OCI-M1 (cell line): ENCODE measurements around the gene MTHFD1L.
"Not testable (repeated sequence)": the region's sequence is repeated elsewhere in the genome, so short reads cannot be mapped to it uniquely, and the experiment has no call there.

Experiments
- DNase-seq: peaks from one replicate; lab custom pipeline; 2025; lab: John Stamatoyannopoulos, UW

The MTHFD1L gene

DNA sequence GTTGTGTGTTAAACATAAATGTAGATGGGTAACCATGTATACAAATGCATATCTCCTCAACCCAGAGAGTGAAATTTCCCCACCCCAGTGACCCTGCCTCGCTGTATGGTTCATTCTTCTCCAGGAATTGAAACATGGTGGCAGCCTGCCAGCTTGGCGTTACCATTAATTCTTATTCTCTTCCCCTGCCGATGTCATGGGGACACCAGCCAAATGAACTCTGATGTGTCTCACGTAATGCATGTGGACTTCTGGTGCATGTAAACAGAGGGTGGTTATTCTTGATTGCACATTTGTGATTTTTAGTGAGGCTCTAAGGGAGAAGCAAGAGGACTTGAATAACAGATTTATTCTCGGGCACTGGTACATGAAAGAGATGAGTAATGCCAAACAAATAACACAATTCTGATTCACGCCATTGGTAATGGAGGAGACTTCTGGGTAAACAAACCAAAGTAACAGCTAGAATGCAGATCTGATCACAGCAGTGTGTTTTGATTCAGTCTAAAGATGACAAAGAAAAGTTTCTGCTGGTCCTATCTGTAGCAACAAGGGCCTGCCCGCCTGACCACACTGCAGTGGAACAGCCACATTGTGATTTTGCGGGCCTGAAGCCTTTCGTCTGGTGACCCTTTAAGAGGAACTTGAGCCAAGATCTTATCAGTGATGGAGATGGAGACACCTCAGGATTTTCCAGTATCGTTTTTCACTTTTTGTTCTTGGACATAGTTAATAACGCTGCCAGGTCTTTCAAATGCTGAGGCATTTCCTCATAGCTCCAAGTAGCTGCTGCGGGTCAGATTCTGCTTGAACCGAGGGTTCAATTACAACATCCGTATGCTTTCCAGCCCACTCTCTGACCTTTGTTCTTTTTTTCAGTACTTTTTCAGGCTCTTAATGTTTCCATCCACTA is 202.4 kb downstream of the MTHFD1L start:
- no peak for DNase-seq

DNA sequence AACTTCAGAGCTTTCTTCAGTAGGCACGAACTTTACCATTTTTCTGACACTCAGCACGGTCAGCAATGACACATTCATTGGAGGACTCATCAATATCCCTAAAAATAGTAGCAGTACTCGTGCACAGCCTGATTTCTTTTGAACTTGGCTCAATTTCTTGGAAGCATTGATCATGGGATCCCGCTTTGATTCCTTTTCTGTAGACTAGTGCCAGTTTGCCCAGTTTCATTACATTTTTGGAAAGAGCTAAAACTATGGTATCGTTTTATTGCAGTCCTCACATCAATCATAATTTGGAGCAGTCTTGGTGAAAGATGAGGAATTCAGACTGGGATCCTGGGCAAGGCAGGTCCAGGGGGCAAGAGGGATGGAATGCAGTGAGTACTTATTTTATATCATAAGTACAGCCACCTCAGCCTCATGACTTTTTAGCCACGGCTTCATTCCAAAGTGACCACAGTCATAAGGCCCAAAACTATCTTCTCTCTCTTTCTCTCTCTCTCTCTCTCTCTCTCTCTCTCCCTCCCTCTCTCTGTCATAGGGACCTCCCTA is 203.3 kb downstream of the MTHFD1L start:
- DNase-seq: no peak

DNA sequence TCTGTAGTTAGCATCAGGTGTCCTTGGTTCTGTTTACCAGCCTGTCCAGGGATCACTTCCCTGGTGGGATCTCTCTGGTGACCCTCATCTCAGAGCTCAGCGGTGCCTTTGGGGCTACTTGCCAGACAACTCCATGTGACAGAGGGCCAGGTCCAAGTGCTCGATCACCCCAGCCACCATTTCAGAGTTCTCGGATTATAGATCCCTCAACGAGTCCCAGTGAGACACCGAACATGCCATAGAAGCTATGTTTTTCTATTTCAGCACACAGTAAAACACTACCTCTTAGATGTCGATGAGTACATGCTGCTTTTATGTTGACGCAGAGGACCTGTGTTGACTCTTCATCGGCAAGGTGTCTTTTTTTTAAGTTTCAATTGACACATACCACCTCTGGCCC is 204.1 kb downstream of the MTHFD1L start:
- DNase-seq: no peak

DNA sequence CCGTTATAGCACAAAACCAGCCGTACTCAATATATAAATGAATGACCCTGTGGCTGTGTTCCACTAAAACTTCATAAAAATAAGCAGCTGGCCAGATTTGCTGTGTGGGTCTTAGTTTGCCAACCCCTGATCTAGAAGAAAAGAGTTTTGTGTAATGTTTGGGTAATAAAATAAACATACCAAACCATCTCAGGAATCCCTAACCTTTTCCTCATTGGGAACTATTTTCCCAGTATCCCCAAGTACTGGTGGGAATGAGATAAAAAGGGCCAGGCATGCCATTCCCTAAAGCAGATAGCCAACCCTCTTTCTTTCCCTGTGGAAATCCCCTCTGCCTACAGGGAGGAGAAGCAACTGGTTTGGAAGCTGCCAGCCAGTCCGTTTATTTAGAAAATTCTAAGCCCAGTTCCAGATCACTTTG is 205.1 kb downstream of the MTHFD1L start:
- no peak for DNase-seq

DNA sequence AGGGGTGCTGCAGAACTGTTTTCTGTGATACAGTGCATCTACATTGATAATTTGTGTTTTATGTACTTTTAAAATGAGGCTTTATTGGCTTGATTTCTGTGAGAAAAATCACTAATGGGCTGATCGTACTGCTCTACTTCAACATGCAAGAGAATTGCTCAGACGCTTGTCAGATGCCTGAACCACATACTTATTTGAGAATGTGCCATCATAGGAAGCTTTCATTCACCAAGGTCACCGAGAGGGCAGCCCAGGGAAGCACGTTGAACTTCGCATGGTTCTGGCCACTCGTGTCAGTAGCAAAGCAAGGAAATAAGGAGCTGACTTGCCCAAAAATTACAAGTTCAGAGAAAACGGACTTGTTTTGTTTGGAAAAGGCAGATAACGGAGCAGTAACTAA is 205.8 kb downstream of the MTHFD1L start:
- no peak for DNase-seq

DNA sequence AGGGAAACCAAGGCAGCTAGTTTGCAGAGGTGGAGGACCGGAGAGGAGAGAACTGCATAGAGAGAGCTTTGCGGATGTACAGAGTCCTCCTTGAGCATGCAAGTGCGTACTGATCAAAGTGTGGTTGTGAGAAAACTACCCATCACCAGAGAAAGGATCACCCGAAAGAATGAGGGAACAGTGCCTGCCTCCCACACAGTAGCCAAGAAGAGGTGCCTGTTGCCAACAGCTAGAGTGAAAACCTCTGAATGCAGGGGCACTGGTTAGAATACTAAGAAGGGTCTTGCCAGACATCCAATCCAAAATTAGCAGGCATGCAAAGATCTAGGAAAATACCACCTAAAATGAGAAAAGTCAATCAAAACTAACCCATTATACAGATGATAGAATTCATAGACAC is 207.6 kb downstream of the MTHFD1L start:
- no peak for DNase-seq

DNA sequence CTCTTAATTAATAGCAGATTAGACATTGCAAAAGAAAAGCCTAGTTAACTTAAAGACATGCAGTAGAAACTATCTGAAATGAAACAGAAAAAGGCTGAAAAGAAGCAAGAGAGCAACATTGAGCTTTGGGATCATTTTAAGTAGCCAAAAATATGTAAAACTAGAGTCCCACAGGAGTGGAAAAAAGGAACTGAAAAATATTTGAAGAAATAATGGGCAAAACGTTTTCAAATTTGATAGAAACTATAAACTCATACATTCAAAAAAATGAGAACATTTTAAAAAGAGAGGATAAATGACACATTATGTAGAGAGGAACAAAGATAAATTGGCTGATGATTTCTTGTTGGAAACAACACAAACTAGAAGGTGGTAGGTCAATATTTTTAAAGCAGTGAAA is 208.2 kb downstream of the MTHFD1L start:
- DNase-seq: no peak

DNA sequence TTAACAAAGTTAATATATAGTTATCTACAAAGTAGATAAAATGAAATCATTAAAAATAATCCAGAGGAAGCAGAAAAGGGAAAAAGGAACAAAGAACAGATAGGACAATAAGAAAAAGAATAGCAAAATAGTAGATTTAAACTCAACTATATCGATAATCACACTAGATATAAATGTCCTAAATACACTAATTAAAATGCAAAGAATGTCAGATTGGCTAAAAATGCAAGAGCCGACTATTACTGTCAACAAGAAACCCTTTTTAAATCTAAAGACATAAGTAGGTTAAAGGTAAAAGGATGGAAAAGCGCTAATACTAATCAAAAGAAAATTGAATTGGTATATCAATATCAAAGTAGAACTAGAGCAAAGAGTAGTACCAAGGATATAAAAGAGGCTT is 209.5 kb downstream of the MTHFD1L start:
- no peak for DNase-seq

DNA sequence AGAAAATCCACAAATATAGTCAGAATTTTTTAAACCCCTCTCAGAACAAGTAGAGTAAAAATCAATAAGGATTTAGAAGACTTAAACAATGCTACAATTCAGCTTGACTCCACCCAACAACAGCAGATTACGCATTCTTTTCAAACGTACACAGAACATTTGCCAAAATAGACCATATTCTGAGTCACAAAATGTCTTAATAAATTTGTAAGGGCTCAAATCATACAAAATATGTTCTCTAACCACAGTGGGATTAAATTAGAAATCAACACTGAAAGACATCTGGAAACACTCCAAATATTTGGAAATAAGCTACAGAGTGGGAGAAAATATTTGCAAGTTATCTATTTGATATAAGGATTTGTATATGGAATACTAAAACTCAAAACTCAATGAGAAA is 210.0 kb downstream of the MTHFD1L start:
- no peak for DNase-seq

DNA sequence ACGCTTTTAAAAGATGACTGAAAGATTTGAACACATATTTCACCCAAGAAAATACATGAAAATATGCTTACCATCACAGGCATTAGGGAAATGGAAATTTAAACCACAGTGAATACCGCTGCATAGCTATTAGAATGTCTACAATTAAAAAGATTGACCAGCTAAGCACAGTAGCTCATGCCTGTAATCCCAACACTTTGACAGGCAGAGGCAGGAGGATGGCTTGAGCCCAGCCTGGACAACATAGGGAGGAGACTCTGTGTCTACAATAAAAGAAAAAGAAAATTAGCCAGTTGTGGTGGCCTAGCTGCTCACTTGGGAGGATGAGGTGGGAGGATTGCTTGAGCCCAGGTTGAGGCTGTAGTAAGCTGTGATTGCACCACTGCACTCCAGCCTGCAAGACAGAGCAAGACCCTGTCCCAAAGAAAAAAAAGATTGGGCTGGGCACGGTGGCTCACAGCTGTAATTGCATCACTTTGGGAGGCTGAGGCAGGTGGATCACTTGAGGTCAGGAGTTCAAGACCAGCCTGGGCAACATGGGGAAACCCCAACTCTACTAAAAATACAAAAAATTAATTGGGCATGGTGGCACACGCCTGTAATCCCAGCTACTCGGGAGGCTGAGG is 210.5 kb downstream of the MTHFD1L start:
- no peak for DNase-seq

DNA sequence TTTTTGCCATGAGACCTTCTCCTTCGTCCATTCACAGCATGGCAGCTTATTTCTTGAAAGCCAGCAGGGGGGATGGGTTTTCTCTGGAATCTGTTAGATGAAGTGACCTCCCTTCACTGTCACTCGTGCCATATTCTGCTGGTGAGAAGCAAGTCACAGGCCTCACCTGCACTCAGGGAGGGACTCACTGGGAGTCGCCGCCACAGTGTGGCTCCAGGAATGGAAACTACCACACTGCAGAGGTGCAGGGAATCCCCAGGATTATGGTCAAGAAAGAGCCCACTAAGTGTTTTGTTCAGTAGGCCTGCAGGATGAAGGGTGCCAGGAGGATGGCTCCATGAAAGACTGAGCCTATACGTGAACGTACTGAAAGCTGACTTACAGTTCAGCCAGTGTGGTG is 213.2 kb downstream of the MTHFD1L start:
- no peak for DNase-seq

DNA sequence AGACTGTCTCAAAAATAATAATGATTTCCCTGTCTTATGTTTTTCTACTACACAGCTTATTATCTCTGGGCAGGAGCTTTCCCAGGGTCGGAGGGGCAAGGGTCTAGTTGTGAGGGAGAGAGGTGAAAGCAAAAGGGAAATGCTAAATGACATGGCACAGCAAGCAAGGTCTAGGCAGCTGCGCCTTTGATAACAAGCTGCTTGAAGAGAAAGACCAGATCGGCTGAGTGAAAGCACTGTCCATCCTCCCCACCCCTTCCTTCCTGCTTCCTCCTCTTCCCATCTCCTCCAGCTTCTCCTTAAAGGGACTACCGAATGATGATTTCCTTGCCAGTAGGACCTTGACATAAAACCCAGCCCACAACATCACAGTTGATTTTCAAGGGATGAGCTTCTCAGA is 216.2 kb downstream of the MTHFD1L start:
- DNase-seq: no peak

DNA sequence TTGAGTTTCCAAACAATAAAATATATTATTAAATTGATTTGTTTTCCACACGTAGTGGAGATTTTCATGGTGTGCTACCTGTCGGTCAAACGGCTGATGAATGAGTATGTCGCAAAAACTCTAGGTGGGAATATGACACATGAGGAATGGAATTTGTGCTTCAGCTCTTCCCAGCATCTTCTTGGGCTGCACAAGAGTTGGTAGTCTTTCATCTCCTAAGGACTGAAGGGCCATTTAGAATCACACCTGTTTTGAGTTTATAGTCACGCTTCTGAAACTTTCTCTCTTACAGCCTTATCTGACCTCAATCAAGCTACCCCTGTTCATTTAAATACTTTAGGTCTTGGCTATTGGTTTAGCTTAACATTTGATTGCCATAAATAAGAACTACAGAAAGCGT is 216.6 kb downstream of the MTHFD1L start:
- no peak for DNase-seq

DNA sequence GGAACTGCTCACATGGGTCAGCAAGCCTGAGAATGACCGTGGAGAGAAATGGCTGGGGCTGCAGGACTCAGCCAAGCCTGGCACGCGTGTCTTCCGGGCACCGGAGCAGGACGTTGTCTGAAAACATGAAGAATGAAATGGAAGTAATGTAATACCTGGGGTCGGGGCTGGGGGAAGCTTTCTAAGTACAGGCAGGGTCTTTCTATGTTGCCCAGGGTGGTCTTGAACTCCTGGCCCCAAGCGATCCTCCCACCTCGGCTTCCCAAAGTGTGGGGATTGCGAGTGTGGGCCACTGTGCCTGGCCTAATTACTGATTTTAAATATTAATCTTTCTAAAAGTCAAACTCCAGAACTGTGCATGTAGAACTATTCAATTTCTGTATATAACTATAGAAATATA is 218.8 kb downstream of the MTHFD1L start:
- DNase-seq: no peak

DNA sequence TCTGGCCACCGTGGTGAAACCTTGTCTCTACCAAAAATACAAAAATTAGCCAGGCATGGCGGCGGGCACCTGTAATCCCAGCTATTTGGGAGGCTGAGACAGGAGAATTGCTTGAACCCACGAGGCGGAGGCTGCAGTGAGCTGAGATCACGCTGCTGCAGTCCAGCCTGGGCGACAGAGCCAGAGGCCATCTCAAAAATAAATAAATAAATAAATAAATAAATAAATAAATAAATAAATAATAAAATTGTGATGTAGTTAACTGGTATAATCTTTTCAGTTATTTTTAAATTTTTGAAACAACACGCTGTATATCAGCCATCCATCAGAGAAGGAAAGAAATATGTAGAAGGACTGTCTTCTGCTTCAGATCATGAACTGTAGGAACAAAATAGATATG is 221.6 kb downstream of the MTHFD1L start:
- DNase-seq: not testable (repeated sequence)

DNA sequence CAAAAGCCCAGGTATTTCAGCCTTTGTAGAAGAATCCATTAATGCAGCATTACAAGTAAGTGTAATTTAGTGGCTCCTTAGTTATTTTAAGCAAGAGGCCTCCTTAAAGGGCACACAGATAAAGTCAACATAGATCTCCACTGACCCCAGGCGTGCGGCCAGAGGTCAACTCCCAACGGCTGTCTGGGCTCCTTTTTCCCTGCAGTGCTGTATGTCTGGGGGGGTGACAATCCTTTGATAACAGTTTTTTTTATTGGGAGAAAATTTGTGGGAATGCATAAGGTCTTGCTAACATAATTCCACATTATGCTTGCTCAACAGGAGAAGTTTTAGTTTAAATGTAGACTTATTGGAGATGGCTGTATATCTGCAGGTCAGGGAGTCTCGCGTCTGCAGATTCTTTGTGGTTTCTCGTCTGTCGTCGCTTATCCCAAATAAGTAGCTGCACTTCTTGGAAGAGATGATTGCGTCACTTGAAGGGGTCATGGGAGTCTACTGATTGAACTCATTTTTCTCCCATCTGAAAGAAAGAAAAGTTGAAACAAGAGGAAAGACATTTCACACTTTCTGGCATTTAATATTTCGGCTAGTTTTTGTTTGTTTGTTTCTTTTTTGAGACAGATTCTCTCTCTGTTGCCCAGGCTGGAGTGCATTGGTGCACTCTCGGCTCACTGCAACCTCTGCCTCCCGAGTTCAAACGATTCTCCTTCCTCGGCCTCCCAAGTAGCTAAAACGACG is 222.5 kb downstream of the MTHFD1L start:
- peak; percentile 93 for DNase-seq

DNA sequence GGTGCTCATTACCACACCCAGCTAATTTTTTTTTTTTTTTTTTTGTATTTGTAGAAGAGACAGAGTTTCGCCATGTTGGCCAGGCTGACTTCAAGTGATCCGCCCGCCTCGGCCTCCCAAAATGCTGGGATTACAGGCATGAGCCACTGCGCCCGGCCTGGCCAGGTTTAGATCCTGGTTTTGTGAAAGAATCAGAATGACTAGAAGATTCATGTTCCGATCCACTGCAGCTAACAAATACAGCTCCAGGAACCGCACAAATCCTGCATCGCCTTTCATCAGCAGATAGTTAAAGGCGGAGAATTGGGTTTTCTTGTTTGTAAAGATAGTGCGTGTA is 223.1 kb downstream of the MTHFD1L start:
- no peak for DNase-seq

DNA sequence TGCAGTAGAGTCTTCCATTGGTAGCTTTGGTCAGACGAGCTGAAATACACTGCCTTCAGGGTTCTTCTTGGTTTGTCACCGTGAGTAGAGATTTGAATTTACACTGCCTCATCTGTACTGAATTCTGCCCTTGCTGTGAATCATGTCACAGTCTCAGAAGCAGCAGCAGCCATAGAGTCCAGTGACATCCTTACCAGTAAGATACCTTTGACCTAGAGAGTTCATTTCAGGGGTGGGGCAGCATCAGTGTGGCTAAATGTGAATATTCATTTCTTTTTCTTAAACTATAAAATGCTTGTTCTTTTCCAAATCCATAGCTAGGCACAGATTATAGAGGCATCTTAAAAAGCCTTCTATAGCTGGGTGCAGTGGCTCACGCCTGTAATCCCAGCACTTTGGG is 223.5 kb downstream of the MTHFD1L start:
- DNase-seq: no peak

DNA sequence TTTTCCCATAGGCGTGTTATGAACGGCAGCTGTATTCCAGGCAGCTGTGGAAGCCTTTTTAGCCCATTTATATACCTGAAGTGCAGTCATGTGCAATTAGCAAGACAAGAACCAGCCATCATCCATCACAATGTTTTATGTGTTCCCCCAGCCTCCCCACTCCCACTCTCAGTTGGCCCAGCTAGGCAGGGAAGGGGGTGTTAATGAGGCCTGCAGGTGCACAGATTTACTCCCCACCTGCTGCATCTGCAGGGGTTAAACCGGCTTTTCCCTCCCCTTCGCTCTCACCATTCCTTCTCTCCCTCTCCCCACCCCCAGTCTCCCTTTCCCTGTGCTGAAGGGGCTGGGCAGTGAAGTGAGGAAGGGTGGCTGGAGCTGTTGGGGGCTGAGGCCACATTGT is 224.5 kb downstream of the MTHFD1L start:
- DNase-seq: no peak

DNA sequence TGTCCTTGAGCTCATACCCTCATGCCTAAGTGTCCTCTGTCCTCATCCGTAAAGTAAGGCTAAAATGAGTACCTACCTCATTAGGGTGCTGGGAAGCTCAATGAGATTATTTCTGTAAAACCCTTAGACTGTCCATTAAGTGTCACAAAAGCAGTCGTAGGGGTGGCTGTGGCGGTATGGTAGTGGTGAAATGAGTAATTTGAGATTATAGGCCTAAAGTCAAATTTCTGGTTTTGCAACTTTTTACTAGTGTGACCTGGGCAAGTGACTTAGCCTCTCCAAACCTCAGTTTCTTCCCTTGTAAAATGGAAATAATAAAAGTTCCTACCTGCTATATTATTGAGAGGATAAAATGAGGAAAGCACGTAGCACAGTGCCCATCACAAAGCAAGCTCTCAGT is 226.1 kb downstream of the MTHFD1L start:
- no peak for DNase-seq

DNA sequence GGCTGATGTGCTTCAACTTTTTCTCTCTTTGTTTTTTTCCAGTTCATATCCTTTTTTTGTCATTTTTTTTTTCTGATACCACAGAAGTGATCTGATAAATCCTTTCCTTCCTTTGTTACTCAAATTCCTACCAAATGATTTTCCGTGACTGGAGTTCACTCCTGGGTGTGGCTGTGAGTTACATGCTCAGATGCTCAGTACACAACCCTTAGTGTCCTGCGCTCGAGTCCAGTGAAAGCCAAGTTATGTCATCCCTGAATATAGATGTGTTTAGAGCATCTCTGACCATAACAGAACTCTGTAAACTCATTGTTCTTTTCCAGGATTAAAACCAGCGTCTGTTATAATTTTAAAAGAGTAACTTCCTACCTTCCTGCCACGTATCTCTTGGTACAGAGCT is 227.1 kb downstream of the MTHFD1L start:
- no peak for DNase-seq

DNA sequence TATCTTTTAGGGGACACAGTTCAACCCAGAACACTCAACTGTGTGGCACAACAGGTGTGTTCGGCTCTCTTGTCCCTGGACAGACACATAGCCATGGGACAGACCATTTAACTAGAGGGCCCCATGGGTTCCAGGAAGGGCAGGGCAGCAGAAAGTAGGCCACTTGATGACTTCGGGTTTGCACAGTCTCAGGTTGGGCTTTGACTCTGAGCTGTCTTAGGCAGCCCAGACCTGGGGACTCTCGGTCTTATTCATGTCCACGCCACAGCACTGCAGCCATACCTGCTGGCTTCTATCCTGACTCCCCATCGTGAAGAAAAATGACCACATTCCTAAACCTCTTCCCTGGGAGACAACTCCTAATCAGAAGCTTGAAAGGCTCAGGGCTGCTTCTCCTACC is 228.2 kb downstream of the MTHFD1L start:
- DNase-seq: no peak
